WTC11 (cell line): ENCODE measurements around the gene SPATA13. TPM values are rescaled to one million over a fixed set of nuclear protein-coding genes. Genes with fewer than 3 reads are reported as not detected.

Experiments used
- ATAC-seq: fragments of 200-7000 bp; cut with Tn5 transposase; 2 replicates; pipeline ENCODE4 v1.10.0; 2021; ENCODE audit warnings: mild to moderate bottlenecking, moderate library complexity
- CTCF ChIA-PET: fragments of 300-600 bp; sonication (Branson Sonifier 250); formaldehyde crosslinking; loops from one replicate; lab custom pipeline; 2021; ENCODE audit warnings: antibody characterized with exemption; lab: Charles Lee
- POLR2A ChIA-PET: fragments of 350-600 bp; sonication (Branson Sonifier 250); formaldehyde crosslinking; loops from one replicate; lab custom pipeline; 2021; ENCODE audit warnings: antibody characterized with exemption; lab: Charles Lee
- DNase-seq: peaks from one replicate; pipeline ENCODE4 v3.0.0; 2021; ENCODE audit warnings: low spot score
- H3K27ac Mint-ChIP-seq: 2 replicates; pipeline ENCODE4 v1.8.0; 2021; ENCODE audit warnings: mixed read lengths
- H3K27me3 Mint-ChIP-seq: 2 replicates; pipeline ENCODE4 v1.8.0; 2021; ENCODE audit warnings: low read depth, mild to moderate bottlenecking, moderate library complexity, mixed read lengths
- H3K36me3 Mint-ChIP-seq: 2 replicates; pipeline ENCODE4 v1.8.0; 2021; ENCODE audit warnings: mixed read lengths
- H3K4me1 Mint-ChIP-seq: 2 replicates; pipeline ENCODE4 v1.8.0; 2022; ENCODE audit warnings: mixed read lengths
- H3K4me3 Mint-ChIP-seq: 2 replicates; pipeline ENCODE4 v1.8.0; 2021; ENCODE audit warnings: mild to moderate bottlenecking, moderate library complexity, mixed read lengths
- H3K9me3 Mint-ChIP-seq: 2 replicates; pipeline ENCODE4 v1.8.0; 2021; ENCODE audit warnings: mixed read lengths
- AFF4 ChIP-seq: sonication (generic); formaldehyde crosslinking; IDR thresholded peaks from 2 replicates; pipeline ENCODE4 v1.8.1; 2023; ENCODE audit warnings: mild to moderate bottlenecking, missing genetic modification reagents, borderline replicate concordance
- ERG ChIP-seq: fragments of 250-450 bp; sonication (Bioruptor Pico); IDR thresholded peaks from 2 replicates; pipeline ENCODE4 v1.8.0; 2021; ENCODE audit warnings: mild to moderate bottlenecking
- FOXP1 ChIP-seq: sonication (generic); formaldehyde crosslinking; IDR thresholded peaks from 2 replicates; pipeline ENCODE4 v1.8.0; 2022; ENCODE audit warnings: missing genetic modification reagents, mild to moderate bottlenecking, moderate library complexity, borderline replicate concordance
- GABPB1 ChIP-seq: sonication (generic); formaldehyde crosslinking; IDR thresholded peaks from 2 replicates; pipeline ENCODE4 v1.8.1; 2023; ENCODE audit warnings: mild to moderate bottlenecking, missing genetic modification reagents
- GRHL2 ChIP-seq: fragments of 250-450 bp; sonication (Bioruptor Pico); IDR thresholded peaks from 2 replicates; pipeline ENCODE4 v1.8.0; 2022; ENCODE audit warnings: mild to moderate bottlenecking, moderate library complexity; ENCODE audit not compliant: insufficient replicate concordance, severe bottlenecking
- HMGA2 ChIP-seq: fragments of 250-450 bp; sonication (Bioruptor Pico); IDR thresholded peaks from 2 replicates; pipeline ENCODE4 v1.4.0; 2021; ENCODE audit warnings: mild to moderate bottlenecking, moderate library complexity
- KAT7 ChIP-seq: sonication (generic); formaldehyde crosslinking; IDR thresholded peaks from 2 replicates; pipeline ENCODE4 v1.8.1; 2023; ENCODE audit warnings: missing genetic modification reagents, mild to moderate bottlenecking, borderline replicate concordance
- MYBL2 ChIP-seq: sonication (generic); formaldehyde crosslinking; IDR thresholded peaks from 2 replicates; pipeline ENCODE4 v1.8.1; 2023; ENCODE audit warnings: mild to moderate bottlenecking, moderate library complexity, missing genetic modification reagents
- NR3C1 ChIP-seq: sonication (generic); formaldehyde crosslinking; conservative IDR thresholded peaks from 2 replicates; pipeline ENCODE4 v1.8.1; 2023; ENCODE audit warnings: low read depth, mild to moderate bottlenecking, missing genetic modification reagents
- RORB ChIP-seq: fragments of 250-450 bp; sonication (Bioruptor Pico); IDR thresholded peaks from 2 replicates; pipeline ENCODE4 v1.9.0; 2021; ENCODE audit warnings: mild to moderate bottlenecking
- SMAD3 ChIP-seq: sonication (generic); formaldehyde crosslinking; IDR thresholded peaks from 2 replicates; pipeline ENCODE4 v1.8.0; 2022; ENCODE audit warnings: missing genetic modification reagents, mild to moderate bottlenecking, borderline replicate concordance
- SOX15 ChIP-seq: fragments of 250-450 bp; sonication (Bioruptor Pico); IDR thresholded peaks from 2 replicates; pipeline ENCODE4 v1.9.0; 2021; ENCODE audit warnings: mild to moderate bottlenecking
- TP53 ChIP-seq: sonication (generic); formaldehyde crosslinking; IDR thresholded peaks from 2 replicates; pipeline ENCODE4 v1.8.1; 2023; ENCODE audit warnings: mild to moderate bottlenecking, missing genetic modification reagents
- USF1 ChIP-seq: sonication (generic); formaldehyde crosslinking; IDR thresholded peaks from 2 replicates; pipeline ENCODE4 v1.8.0; 2022; ENCODE audit warnings: mild to moderate bottlenecking, missing genetic modification reagents
- ZNF396 ChIP-seq: fragments of 250-450 bp; sonication (Bioruptor Pico); IDR thresholded peaks from 2 replicates; pipeline ENCODE4 v1.8.0; 2021; ENCODE audit warnings: mild to moderate bottlenecking, moderate library complexity, borderline replicate concordance
- ZNF532 ChIP-seq: fragments of 250-450 bp; sonication (Bioruptor Pico); IDR thresholded peaks from 2 replicates; pipeline ENCODE4 v1.9.0; 2021; ENCODE audit warnings: mild to moderate bottlenecking, borderline replicate concordance
- total RNA-seq: library from RNA; stranded (reverse); gene quantifications from 3 replicates; pipeline ENCODE4 v1.2.3, GENCODE V29; 2021

SPATA13 gene
- total RNA-seq, 1 experiment from 2014 or later: 29.0 TPM

- TF ChIP-seq USF1 (CRISPR knock-in tag) (no peak), GABPB1 (no peak), ZNF532 (CRISPR knock-in tag) (no peak), TP53 (no peak), MYBL2 (CRISPR knock-in tag) (no peak), ZNF396 (CRISPR knock-in tag) (no peak), SOX15 (CRISPR knock-in tag) (no peak), HMGA2 (CRISPR knock-in tag) (no peak), FOXP1 (CRISPR knock-in tag) (no peak), GRHL2 (CRISPR knock-in tag) (no peak), NR3C1 (CRISPR knock-in tag) (no peak), KAT7 (CRISPR knock-in tag) (no peak)
- Mint-ChIP-seq H3K4me3 (no peak overlapping the region), H3K27ac (no peak overlapping the region), H3K36me3 (no peaks in the 10 kb centered on the region), H3K9me3 (no peaks in the 10 kb centered on the region), H3K27me3 (no peaks in the 10 kb centered on the region), H3K4me1 (peaks cover 26% of the 10 kb centered on the region)
- CTCF ChIA-PET: interaction anchor here (1.4 kb wide), 1 partner anchor 99 kb away, joined by 7 read pairs; no protein-coding TSS in a partner anchor
- ATAC-seq (no peak), DNase-seq (no peak)
- POLR2A ChIA-PET: no interaction called here
Observed at GRCh38 chr13:24151864-24152263, 8.7 kb upstream of the SPATA13 start.

GRCh38 chr13:24152292-24153214 lies 8.0 kb upstream of the SPATA13 start:
- ATAC-seq: no peak
- H3K27ac Mint-ChIP-seq: no peak overlapping the region
- no peaks in the 10 kb centered on the region for H3K36me3 Mint-ChIP-seq
- H3K27me3 Mint-ChIP-seq: no peaks in the 10 kb centered on the region; the same call in 1 of the 2 replicates
- H3K4me1 Mint-ChIP-seq: peaks cover 20% of the 10 kb centered on the region
- H3K4me3 Mint-ChIP-seq: no peak overlapping the region
- H3K9me3 Mint-ChIP-seq: no peaks in the 10 kb centered on the region
- POLR2A ChIA-PET: no interaction called here
- DNase-seq: no peak
- TF ChIP-seq ERG (CRISPR knock-in tag) (no peak), MYBL2 (CRISPR knock-in tag) (no peak), SMAD3 (CRISPR knock-in tag) (no peak), AFF4 (no peak), RORB (CRISPR knock-in tag) (no peak)
- CTCF ChIA-PET: interaction anchor here (1.4 kb wide), 1 partner anchor 99 kb away, joined by 7 read pairs; no protein-coding TSS in a partner anchor
